DMS79 (cell line): Measurements from ENCODE around the gene PEF1.
A peak's percentile ranks its signal among the peaks of the same experiment; 100 is the strongest.
"Not testable (repeated sequence)": the region's sequence is repeated elsewhere in the genome, so short reads cannot be mapped to it uniquely, and the experiment has no call there.

Experiments used
- DNase-seq: peaks from one replicate; lab custom pipeline; 2025; lab: John Stamatoyannopoulos, UW

PEF1 gene

DNA sequence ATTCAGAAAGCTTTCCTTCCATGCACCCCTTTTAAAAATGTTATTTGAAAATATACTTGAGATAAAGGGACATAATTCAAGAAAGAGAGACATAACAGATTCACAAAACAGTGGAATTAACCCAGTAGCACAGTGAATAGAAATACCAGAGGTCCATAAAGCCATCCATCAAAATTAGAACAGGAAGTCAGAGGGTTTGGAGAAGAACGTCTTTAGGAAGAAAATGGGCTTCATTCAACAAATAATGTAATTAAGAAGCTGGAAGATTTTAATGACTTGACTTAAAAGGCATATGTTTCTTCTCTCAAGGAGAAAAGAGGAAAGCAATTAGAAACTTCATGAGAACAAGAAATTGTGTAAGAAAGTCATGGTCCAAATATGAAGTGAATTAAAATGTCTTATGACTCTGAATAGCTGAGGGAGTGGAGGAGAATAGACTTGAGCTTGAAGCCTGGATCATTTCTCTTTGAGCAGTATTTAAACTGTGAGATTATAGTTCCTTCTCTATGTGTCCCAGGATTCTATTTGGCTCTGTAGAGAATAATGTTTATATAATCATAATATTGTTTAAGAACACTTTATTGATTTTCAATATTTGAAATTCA is 35.1 kb downstream of the PEF1 start:
- DNase-seq = no peak

DNA sequence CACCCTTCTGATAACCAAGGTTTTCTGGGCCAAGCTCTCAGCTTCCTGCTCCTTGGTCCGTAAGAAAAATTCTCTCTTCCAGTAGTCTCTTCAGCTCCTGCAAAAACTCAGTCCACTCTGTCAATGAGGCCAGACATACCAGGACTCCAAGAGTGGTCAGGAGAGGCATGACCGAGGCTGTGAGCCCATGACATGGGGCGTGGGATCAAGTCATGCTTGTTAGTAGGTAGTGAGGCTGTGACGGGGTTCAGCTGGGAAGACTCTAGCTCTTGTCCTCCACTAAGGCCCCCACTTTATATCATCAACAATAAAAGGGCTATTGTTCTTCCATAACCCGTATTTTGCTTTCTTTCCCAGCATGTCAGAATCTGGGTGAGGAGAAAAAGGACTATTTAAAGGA is 37.3 kb downstream of the PEF1 start:
- no peak for DNase-seq

DNA sequence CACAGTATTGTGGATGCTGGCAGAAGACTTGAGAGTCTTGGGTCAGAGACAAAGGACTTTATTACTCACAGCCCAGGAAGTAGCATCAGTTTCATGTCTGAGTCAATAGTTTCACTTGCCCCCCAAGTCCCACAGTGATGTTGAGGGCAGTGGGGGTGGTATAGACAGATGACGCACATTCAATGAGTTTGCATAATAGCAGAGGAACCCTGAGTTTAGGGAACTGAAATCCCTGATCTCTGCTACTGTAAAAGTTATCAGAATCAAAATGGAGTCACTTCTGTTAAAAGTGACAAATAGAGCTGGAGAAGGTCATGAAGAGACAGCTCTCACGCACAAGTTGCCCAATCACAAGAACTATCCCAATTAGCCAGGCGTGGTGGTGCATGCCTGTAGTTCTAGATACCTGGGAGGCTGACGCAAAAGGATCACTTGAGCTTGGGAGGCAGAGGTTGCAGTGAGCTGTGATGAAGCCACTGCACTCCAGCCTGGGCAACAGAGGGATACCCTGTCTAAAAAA is 38.7 kb downstream of the PEF1 start:
- DNase-seq = no peak

DNA sequence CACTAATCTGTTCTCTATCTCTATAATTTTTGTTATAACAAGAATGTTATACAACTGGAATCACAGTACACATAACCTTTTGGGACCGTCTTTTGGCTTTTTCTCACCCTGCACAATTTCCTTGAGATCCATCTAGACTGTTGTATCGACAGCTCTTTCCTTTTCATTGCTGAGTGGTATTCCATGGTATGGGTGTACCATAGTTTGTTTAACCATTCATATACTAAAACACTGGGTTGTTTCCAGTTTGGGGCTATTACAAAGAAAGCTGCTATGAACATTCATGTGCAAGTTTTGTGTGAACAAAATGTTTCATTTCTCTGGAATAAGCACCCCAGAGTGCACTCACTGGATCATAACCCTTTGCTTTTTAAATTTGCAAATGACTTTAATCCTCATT is 42.6 kb downstream of the PEF1 start:
- no peak for DNase-seq

DNA sequence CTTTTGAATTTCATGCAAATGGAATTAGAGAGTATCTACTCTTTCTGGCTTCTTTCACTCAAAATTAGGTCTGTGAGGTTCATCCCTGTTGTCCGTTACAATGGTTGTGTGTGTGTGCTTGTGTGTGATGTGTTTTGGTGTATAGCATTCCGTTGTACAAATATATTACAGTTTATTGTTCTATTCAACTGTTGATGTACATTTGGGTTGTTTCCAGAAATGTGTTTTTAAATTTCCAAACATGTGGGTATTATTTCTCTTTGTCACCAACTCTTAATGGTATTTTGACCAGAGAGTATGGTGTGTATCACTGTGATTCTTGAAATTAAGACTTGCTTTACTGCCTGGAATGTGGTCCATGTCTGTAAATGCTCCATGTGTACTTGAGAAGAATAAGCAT is 44.0 kb downstream of the PEF1 start:
- no peak for DNase-seq

DNA sequence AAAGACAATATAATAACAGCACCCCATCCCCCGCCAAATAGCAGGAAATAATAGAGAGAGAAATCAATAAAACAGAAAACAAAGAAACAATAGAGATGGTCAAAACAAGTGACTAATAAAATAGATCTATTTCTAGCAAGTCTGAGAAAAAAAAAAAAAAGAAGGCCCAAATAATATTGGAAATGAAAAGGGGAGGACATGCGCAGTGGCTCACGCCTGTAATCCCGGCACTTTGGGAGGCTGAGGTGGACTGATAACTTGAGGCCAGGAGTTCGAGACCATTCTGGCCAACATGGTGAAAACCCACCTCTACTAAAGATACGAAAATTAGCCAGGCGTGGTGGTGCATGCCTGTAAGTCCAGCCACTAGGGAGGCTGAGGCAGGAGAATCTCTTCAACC is 45.7 kb downstream of the PEF1 start:
- DNase-seq = no peak

DNA sequence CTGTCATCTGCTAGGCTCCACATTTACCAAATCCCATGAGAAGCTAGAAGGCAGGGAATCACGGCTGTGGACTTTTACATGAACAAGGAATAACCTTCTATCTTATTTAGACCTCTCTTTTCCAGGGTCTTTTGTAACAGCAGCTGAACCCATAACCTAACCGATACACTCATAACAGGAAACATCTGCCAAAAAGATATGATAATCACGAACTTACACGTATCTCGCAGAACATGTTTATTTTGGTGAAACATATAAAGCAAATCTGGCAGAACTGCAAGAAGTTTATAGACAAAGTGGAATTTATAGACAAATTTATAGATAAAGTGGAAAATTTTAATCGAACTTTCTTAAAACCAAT is 48.0 kb downstream of the PEF1 start:
- DNase-seq = no peak

DNA sequence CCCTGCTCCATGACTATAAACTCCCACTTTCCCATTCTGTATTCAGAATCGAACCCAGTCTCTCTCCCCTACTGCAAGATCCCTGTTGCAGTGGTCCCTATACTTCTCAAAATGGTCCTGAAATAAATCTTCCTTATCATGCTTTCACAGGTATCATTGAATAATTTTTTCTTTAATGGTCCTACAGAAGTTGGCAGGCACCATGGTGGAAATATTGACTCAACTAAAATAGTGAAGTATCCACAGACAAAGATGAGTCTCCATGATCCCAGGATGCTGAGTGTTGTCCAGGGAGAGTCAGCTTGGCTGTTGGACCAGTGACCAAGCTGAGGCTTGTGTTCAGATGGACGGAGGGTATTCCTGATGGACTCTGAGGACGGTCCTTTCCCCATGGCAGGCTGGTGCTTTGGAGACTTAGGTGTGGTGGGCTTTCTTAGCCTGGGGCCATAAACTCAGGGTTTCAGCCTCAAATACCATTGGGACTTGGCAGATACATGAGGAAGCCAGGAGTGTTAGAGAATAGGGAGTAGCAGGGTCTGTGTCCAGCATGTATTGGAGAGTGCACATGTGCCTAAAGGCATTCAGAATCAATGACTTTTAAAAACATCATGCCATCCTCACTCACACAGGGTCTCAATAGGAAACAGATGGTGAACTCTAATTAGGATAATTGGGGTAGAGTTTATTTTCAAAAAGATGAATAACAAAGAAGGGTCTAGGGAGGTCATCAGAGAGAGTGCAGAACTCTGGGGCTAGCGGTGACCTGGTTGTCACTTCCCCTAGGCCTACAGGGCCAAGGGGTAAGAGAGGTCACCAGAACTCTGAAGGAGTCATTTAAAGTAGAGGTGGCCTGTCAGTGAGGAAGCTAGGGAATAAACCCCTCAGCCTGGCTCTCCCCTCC is 48.6 kb downstream of the PEF1 start:
- no peak for DNase-seq

DNA sequence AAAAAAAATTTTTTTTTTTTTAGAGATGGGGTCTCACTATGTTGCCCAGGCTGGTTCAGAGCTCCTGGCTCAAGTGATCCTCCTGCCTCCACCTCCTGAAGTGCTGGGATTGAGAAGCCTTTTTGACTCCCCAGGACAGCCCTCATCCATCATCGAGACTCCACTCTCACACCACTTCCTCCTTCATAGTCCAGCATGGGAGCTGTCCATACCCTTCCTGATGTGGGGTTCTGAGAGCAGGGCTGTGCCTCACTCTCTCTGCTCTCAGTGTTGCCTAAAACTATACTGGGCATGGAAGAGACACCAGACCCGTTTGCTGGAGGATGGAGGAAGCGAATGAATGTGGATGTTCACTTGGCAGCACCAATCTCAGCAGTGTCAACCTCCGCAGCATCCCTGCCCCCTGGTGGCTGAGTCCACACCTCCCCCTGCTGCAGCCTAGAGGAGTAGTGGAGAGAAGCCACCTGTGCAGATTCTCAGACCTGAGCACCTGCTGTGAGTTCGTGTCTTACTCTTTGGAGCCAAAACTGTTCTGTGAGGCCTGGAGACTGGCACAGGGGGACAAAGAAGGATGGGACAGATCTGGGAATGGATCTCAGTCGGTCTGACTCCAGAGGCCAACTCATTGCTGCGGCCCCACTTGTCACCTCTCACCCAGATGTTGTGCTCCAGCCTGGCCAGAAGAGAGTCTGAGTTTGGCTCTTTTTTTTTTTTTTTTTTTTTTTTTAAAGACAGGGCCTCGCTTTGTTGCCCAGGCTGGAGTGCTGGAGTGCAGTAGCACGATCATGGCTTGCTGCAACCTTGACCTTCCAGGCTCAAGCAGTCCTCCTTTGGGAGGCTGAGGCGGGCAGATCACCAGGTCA is 50.7 kb downstream of the PEF1 start:
- no peak for DNase-seq

DNA sequence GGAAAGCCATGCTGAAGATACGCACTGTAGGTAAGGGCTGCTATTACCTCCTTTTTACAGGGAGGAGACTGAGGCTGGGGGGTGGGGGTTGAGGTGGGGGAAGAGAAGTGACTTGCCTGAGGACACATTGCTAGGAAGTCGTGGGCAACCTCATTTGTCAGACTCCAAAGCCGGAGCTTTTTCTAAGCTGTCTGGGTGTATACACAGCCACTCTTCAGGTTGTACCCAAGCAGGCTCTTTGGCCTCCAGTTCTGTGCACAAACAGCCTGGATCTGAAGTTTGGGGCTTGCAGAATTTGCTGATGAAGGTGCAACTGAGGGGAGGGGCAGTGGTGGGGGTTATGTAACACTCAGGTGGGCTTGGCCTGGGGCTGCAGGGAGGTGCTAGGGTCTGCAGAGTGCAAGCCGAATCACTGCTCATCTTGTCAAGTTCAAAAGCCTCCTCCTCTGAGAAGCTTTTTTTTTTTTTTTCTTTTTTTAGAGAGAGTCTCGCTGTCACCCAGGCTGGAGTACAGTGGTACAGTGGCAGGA is 51.5 kb downstream of the PEF1 start:
- DNase-seq = no peak

DNA sequence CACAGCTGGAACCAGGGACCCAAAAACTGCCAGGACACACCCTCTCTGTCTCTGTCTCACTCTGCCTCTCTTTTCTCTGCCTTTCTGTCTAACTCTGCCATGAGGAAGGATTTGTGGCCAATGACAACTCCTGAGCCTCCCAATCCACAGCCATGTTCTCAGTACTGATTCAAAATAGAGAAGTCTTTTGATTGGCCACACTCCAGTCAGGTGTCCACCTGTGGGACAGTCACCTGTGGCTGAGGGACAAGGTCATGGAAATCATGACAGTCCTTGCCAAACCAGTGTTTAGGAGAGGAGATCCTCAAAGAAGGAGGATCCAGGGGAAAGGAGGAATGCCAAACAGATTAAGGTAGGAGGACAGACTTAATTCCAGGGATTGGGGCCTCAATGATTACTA is 52.5 kb downstream of the PEF1 start:
- DNase-seq = no peak

DNA sequence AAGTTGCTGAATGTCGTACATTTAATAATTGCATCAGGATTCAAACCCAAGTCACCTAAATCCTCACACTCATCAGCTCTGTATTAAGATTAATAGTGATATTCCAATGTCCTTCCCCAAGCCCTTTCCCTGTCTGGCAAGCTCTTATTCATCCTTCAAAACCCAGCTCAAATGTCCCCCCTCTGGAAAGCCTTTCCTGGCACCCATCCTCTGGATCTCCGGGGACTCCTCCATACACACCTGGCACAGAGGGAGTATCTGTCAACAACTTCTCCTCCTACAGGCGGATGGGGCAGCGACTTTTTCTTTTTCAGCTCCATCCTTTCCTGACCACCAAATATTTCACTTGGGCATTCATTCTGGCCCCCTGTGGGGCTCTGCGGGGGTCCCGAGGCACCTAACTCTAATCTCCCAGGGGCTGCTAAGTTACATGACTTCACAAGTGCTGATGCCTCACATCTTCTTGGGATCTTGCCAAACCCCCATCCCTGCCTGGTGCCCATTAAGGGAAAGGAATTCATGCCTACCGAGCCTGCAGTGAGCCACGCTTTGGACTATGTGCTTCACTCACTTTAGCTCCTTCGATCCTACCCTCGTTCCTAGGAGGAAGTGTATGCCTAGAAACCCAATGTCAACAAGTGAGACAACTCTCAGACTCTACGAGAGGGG is 53.1 kb downstream of the PEF1 start:
- peak; percentile 19 for DNase-seq

DNA sequence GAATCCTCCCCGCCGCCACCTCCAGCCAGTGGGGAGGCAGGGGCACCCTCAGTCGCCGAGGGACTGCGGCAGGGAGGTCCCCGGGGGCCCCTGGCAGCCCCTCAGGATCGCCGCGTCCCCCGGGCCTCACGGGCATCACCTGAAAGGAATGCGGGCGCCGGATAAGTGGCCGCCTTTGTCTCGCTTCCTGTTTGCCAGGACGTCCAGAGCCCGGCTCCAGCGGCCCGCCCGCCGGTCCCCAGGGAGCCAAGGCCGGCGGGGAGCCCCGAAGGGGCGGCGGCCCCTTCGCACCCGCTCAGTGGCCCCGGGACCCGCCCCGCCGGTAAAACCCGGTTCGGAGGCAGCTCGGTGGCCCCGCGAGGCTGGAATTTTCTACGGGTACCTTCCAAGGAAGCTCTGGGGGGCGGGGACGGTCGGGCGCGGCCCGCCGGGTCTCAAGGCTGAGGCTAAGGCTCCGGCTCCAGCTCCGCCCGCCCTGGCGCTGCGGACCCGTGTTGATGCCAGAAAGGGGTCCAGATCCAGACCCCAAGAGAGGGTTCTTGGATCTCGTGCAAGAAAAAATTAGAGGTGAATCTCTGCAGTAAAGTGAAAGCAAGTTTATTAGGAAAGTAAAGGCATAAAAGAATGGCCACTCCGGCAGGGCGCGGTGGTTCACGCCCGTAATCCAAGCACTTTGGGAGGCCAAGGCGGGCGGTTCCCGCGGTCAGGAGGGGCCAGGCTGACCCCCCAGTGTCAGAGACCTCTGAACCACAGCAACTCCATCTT is 55.7 kb downstream of the PEF1 start:
- no peak for DNase-seq

DNA sequence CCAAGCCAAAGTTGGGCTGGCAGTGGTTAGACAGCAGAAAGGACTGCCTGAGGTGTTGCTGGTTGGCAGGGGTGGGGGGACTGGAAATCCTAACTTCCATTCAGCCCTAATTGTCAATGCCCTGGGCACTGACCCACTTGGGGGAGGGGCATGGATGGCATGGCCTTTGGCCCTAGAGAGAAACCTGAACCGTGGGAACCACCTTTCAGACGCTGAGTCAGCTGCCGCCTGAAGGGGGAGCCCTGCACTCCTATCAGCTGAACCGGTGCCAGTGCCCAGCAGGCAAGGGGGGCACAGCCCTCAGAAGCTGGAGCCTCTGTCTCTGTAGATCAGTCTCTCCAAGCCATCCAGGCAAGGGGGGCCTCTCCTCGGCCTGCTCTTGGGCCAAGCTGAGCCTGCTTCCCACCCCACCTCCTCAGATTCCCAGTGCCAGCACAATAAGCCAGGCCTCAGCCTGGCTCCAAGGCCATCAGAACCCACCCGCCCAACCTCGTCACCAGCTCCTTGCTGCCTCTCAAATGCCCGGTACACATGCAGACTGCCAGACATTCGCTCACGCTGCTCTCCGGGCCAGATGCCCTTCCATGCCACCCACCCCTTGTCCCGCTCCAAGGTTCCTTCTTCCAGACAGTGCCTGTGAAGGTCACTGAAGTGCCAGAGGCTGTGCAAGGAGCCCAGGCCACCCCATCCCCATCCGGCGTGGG is 56.8 kb downstream of the PEF1 start:
- DNase-seq = no peak

DNA sequence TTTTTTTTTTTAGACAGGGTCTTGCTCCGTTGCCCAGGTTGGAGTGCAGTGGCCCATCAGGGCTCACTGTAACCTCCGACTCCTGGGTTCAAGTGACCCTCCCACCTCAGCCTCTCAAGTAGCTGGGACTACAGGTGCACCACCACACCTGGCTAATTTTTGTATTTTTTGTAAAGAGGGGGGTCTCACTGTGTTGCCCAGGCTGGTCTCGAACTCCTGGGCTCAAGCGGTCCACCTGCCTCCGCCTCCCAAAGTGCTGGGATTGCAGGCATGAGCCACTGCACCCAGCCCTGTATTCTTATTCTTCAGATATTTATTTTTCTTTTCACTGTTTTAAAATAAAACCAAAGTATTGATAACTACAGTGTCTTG is 57.4 kb downstream of the PEF1 start:
- DNase-seq = not testable (repeated sequence)

DNA sequence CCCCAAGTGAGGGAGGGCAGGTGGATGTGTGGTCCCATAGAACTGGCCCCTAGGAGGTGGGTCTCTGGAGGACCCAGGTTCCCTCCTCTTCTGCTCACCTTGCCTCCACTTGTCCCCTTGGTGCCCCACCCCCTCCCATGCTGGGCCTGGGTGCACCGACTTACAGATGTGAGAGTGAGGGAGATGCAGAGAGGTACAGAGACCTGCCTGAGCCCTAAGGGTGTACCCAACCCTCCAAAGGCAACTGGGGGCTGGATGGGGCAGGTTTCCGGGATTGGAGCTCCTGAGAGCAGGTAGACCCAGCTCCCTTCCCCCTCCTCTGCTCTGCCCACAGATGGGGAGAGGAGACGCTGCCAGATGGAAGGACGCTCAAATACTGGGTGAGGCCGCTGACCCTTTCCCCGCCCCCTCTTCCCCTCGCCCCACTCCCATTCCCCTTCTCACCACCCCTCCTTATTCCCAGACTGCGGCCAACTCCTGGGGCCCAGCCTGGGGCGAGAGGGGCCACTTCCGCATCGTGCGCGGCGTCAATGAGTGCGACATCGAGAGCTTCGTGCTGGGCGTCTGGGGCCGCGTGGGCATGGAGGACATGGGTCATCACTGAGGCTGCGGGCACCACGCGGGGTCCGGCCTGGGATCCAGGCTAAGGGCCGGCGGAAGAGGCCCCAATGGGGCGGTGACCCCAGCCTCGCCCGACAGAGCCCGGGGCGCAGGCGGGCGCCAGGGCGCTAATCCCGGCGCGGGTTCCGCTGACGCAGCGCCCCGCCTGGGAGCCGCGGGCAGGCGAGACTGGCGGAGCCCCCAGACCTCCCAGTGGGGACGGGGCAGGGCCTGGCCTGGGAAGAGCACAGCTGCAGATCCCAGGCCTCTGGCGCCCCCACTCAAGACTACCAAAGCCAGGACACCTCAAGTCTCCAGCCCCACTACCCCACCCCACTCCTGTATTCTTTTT is 58.0 kb downstream of the PEF1 start:
- DNase-seq = no peak

DNA sequence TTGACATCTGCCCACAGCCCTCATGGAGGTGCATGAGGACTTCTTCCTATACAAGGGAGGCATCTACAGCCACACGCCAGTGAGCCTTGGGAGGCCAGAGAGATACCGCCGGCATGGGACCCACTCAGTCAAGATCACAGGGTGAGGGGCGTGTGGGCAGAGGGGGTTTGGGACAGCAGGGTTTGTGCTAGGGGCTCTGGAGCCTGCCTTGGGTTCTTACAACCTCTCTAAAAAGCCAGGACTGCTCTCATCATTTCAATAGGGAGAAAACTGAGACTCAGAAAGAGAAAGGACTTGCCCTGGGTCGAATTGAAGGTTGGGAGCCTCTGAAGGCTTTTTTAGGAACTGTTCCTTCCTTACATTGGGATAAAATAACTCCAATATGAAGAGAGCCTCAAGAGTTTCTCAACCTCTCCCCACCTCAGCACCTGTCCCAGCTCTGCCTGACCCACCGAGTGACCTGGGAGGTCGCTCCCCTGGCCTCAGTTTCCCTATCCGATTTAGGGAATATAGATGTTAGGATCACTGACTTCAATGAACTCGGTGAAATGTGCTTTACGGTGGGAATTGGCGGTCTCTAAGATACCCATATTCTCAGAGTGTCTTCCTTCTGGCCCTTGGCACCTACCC is 58.8 kb downstream of the PEF1 start:
- DNase-seq = no peak

DNA sequence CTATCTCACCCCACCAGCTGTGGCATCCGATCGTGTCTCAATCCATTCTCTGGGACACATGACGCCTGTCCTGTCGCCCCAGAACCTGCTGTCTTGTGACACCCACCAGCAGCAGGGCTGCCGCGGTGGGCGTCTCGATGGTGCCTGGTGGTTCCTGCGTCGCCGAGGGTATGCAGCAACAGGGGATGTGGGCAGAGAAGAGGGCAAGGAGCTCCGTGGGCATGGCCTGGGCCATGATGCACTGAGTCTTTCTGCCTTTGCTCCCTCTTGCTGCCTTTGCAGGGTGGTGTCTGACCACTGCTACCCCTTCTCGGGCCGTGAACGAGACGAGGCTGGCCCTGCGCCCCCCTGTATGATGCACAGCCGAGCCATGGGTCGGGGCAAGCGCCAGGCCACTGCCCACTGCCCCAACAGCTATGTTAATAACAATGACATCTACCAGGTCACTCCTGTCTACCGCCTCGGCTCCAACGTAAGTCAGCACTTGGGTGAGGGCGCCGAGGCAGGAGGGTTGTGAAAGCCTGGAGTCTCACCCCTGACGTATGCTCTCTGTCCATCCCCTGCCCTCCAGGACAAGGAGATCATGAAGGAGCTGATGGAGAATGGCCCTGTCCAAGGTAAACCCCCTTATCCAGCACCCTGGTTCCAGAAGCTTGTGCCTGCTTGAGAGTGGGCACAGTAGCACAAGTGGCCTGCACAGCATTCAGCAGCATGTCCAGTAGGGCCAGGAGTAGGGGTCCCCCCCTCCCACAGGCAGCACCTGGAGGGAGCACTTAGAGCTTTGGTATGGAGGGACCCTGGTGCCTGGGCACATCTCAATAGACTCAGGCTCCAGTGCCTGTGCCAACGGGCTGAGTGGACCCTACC is 59.6 kb downstream of the PEF1 start:
- DNase-seq = no peak
